Stimulated activated CD8-positive, alpha-beta memory T cell treated with anti-CD3 and anti-CD28 coated beads, Interleukin-12 subunit alpha, Interleukin-12 subunit beta, amount 100 ng/mL, for 24 hours (primary cell): ENCODE results near the gene SLC13A3.
A peak's percentile ranks its signal among the peaks of the same experiment; 100 is the strongest.

Experiments
- DNase-seq: peaks from one replicate; pipeline ENCODE4 v3.0.0-alpha.2; 2020; ENCODE audit errors: extremely low read depth

The SLC13A3 gene

GRCh38 chr20:46539113-46539512 is 112.1 kb downstream of the SLC13A3 start:
- DNase-seq: no peak

GRCh38 chr20:46530640-46531039 is 120.6 kb downstream of the SLC13A3 start:
- DNase-seq: no peak

GRCh38 chr20:46523696-46524328 is 127.4 kb downstream of the SLC13A3 start:
- DNase-seq: no peak

GRCh38 chr20:46523108-46523507 is 128.2 kb downstream of the SLC13A3 start:
- DNase-seq: no peak

- DNase-seq: peak; percentile 7
Observed at GRCh38 chr20:46520976-46521579, 130.2 kb downstream of the SLC13A3 start.

- no peak for DNase-seq
Observed at GRCh38 chr20:46520540-46520939, 130.7 kb downstream of the SLC13A3 start.

DNA sequence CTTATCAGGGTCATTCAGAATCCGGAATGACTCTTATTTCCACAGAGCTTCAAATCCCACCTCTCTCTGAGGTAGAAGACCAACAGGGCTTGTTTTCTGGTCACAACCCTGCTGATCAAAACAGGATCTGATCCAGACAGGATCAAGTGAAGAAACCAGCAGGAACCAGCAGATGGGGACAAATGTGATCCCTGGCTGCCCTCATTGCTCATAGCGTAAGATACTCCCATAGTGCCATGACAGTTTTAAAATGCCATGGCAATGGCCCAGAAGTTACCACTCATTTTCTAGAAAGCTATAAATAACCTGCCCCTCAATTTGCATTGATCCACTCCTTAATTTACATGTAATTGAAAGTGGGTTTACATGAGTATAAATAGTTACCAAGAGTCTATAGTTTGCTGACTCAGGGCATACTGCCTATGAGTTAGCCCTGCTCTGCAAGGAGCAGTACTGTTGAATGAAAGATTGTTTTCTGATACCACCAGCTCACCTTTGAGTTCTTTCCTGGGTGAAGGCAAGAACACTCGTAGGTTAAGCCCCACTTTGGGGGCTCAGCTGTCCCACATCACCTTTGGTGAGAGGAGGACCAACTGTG is 131.7 kb downstream of the SLC13A3 start:
- no peak for DNase-seq

DNA sequence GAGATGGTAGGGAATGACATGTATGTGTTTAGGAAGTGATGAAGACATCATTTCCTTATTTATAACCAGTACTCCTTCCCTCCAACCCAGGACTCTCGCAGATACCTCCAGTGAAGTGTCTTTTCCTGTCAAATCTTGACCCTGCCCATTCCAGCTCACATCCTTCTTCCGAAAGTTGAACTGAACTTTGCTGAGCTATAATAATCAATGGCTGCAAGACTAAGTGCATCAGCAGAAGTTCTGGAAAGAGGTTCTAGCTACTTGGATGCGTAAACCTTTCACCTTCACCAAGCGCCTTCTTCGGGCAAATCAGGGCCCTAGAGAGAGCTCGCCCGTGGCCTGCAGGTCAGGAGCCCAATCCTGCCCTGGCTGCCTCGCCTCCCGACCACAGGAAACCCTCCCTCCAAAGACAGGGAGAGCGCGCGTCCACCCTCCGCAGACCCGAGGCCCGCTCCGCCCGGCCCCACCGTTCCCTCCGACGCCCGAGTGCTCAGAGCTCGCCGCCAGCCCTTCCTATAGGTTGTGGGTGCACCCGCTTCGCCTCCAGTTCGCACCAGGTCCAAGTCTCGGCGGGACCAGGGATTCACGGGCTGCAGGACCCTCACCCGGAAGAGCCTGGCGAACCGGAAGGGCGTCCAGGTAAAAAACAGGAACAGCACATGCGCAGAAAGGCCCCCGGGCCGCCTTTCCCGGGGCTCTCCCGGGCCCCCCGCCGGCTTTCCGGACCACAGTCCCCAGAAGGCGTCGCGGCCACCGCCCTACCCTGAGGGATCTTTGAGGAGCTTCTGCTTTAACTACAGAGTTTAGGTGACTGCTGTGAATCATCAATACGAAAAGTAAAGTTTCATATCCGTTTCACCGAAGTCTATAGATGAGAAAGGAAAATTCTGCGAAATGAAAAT is 138.1 kb downstream of the SLC13A3 start, which contains the start of gene ZNF334:
ZNF334 (minus strand) TSS at position 617 of the 902 bp plus-strand sequence. CDS start 1,457 bp downstream, outside the sequence.
- DNase-seq: peak; percentile 24

DNA sequence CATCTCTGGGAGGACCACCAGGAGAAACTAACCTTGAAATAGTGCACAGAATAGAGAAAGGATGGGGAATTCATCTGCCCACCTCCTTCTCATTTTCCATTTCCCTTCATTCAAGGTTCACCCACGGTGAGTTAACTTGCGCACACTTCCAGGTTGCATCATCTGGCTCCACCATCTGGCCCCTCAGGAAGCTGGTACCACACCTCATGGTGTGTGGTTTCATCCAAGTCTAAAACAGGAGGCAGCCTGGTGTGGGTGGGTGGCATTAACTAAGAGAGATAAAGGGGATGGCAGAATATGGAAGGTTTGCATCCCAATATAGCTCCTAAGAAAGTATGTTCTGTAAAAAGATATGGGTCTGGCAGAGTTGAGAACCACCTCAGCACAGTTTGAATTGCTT is 141.7 kb downstream of the SLC13A3 start:
- DNase-seq: no peak
